ENCODE results near the gene OR4A15. TPM values are rescaled to one million over a fixed set of nuclear protein-coding genes. Genes with fewer than 3 reads are reported as not detected.

OR4A15 gene
- total RNA-seq, 2 donors from 2014 or later = not detected

- H3K27ac ChIP-seq (ENCODE audit: low read depth, low read length) = no peak overlapping the region
- no peak overlapping the region for H3K4me3 ChIP-seq (ENCODE audit: low read length)
- H3K27me3 Mint-ChIP-seq (ENCODE audit: insufficient read depth) = no peaks in the 10 kb centered on the region
- no peak overlapping the region for H3K9ac ChIP-seq (ENCODE audit: extremely low read depth, low read length, poor library complexity, severe bottlenecking)
- H3K4me1 ChIP-seq (ENCODE audit: control insufficient read depth, insufficient read depth, low read length) = no peaks in the 10 kb centered on the region
- WGBS, 2 experiments (ENCODE audit: insufficient coverage in 1 of 2, insufficient read length in 1 of 2) = 35 to 46% methylated on average over 1 of the region's 1 CpG
- no peaks in the 10 kb centered on the region for H3K36me3 Mint-ChIP-seq (ENCODE audit: low read depth)
- H3K27ac Mint-ChIP-seq = no peak overlapping the region
- no peaks in the 10 kb centered on the region for H3K27me3 ChIP-seq (ENCODE audit: control insufficient read depth, insufficient read depth, low read length, poor library complexity, severe bottlenecking)
- no peak for TF ChIP-seq CTCF (conservative IDR thresholded peaks at IDR 0.05)
- H3K36me3 ChIP-seq (ENCODE audit: control insufficient read depth, insufficient read depth, low read length) = no peaks in the 10 kb centered on the region
- no peak overlapping the region for H3K4me3 Mint-ChIP-seq
- peaks cover 90% of the 10 kb centered on the region for H3K9me3 Mint-ChIP-seq
- H3K4me1 Mint-ChIP-seq = no peaks in the 10 kb centered on the region
- H3K9me3 ChIP-seq (ENCODE audit: control insufficient read depth, low read length) = peaks cover 59% of the 10 kb centered on the region
- DNase-seq = no peak
Observed at GRCh38 chr11:55401011-55401410, 33.2 kb downstream of the OR4A15 start.

Other genes with a start within 250 kb of the OR4A15 start
- not detected for gene TRIM48, start 105.8 kb upstream of the OR4A15 start, total RNA-seq
- not detected for gene OR4A16, start 24.8 kb upstream of the OR4A15 start, total RNA-seq
- not detected for gene OR4C15, start 186.5 kb downstream of the OR4A15 start, total RNA-seq
- gene OR4C16, start 204.2 kb downstream of the OR4A15 start, total RNA-seq = not detected
- not detected for gene OR4C11, start 239.7 kb downstream of the OR4A15 start, total RNA-seq